Lower leg skin (tissue), 3 donors: ENCODE results near the gene GREM1.

Experiments used
- POLR2A ChIP-seq, 2 donors: fragments of 450-650 bp; IDR thresholded peaks; one replicate each; pipeline ENCODE4 v1.6.1; 2016 to 2017; ENCODE audit warnings: antibody characterized with exemption in 2 of 2, mild to moderate bottlenecking in 1 of 2, moderate library complexity in 1 of 2
- TF ChIP-seq, protein P1 (sequence below), 3 donors: fragments of 450-650 bp; IDR thresholded peaks; one replicate each; pipeline ENCODE4 v1.5.1; 2016; ENCODE audit warnings: antibody characterized with exemption in 3 of 3, mild to moderate bottlenecking in 3 of 3, moderate library complexity in 2 of 3

- no peak for TF ChIP-seq POLR2A (IDR thresholded peaks at IDR 0.05)
- TF ChIP-seq, protein P1, sequence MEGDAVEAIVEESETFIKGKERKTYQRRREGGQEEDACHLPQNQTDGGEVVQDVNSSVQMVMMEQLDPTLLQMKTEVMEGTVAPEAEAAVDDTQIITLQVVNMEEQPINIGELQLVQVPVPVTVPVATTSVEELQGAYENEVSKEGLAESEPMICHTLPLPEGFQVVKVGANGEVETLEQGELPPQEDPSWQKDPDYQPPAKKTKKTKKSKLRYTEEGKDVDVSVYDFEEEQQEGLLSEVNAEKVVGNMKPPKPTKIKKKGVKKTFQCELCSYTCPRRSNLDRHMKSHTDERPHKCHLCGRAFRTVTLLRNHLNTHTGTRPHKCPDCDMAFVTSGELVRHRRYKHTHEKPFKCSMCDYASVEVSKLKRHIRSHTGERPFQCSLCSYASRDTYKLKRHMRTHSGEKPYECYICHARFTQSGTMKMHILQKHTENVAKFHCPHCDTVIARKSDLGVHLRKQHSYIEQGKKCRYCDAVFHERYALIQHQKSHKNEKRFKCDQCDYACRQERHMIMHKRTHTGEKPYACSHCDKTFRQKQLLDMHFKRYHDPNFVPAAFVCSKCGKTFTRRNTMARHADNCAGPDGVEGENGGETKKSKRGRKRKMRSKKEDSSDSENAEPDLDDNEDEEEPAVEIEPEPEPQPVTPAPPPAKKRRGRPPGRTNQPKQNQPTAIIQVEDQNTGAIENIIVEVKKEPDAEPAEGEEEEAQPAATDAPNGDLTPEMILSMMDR (IDR thresholded peaks at IDR 0.05) = no peak
Measured at GRCh38 chr15:32717426-32718226, at the start of gene GREM1.
